Measurements from ENCODE around the gene CDC37. TPM values are rescaled to one million over a fixed set of nuclear protein-coding genes. Genes with fewer than 3 reads are reported as not detected.

Gene CDC37
- total and polyA plus RNA-seq, 2 experiments from 2014 or later, result 144 to 196 TPM

- Histone ChIP-seq H3K4me2 (no peak overlapping the region), H4K20me1 (ENCODE audit: insufficient read depth, poor library complexity, severe bottlenecking) (no peaks in the 10 kb centered on the region), H2AFZ (no peak overlapping the region), H3K4me1 (ENCODE audit: insufficient read depth) (peaks cover 4% of the 10 kb centered on the region), H3K79me2 (no peaks in the 10 kb centered on the region), H3K9me2 (replicated peaks; ENCODE audit: insufficient read depth) (no peaks in the 10 kb centered on the region), H3K36me3 (replicated peaks; ENCODE audit: insufficient read depth, low read depth) (no peaks in the 10 kb centered on the region), H3K9me3 (ENCODE audit: low read depth) (no peaks in the 10 kb centered on the region), H3K4me3 (no peak overlapping the region), H3K27ac (no peak overlapping the region), H3K27me3 (peaks cover 24% of the 10 kb centered on the region)
- whole genome bisulfite sequencing (ENCODE audit: low lambda C conversion rate, missing lambda C conversion rate), result 77% methylated on average over 18 of the region's 18 CpGs
- DNase-seq (ENCODE audit: low spot score), result no peak
- no peak for TF ChIP-seq EZH2 (IDR thresholded peaks at IDR 0.05; ENCODE audit: borderline replicate concordance)
- TF ChIP-seq EZH2phosphoT487 (IDR thresholded peaks at IDR 0.05; ENCODE audit: low read depth, severe bottlenecking, unreplicated experiment), result no peak
- TF ChIP-seq, protein P1, sequence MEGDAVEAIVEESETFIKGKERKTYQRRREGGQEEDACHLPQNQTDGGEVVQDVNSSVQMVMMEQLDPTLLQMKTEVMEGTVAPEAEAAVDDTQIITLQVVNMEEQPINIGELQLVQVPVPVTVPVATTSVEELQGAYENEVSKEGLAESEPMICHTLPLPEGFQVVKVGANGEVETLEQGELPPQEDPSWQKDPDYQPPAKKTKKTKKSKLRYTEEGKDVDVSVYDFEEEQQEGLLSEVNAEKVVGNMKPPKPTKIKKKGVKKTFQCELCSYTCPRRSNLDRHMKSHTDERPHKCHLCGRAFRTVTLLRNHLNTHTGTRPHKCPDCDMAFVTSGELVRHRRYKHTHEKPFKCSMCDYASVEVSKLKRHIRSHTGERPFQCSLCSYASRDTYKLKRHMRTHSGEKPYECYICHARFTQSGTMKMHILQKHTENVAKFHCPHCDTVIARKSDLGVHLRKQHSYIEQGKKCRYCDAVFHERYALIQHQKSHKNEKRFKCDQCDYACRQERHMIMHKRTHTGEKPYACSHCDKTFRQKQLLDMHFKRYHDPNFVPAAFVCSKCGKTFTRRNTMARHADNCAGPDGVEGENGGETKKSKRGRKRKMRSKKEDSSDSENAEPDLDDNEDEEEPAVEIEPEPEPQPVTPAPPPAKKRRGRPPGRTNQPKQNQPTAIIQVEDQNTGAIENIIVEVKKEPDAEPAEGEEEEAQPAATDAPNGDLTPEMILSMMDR (IDR thresholded peaks at IDR 0.05; ENCODE audit: poor library complexity), result no peak
Measured at GRCh38 chr19:10408511-10409283, 5.4 kb upstream of the CDC37 start.

DNA sequence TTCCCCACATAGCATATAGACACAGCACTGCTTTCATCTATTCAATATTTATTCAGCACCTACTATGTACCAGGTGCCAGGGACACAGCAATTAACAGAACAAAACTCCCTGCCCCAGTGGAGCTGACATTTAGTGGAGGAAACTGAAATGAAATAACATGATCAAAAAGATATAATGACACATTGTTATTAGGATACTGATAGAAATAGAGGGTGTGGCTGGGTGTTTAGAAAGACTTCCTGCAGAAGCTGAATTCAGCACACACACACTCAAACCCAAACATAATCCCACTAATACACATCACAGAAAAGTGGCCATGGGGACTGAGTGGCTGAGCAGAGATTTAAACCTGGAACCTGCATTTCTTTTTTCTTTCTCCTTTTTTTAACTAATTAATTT lies 3.8 kb upstream of the CDC37 start:
- peaks cover 3% of the 10 kb centered on the region for H4K20me1 ChIP-seq (ENCODE audit: insufficient read depth, poor library complexity, severe bottlenecking)
- no peaks in the 10 kb centered on the region for H3K36me3 ChIP-seq (replicated peaks; ENCODE audit: insufficient read depth, low read depth)
- no peak overlapping the region for H3K4me2 ChIP-seq
- no peak for TF ChIP-seq EZH2phosphoT487 (IDR thresholded peaks at IDR 0.05; ENCODE audit: low read depth, severe bottlenecking, unreplicated experiment)
- TF ChIP-seq, protein P1 (IDR thresholded peaks at IDR 0.05; ENCODE audit: poor library complexity), result no peak
- no peak for TF ChIP-seq EZH2 (IDR thresholded peaks at IDR 0.05; ENCODE audit: borderline replicate concordance)
- peaks cover 4% of the 10 kb centered on the region for H3K4me1 ChIP-seq (ENCODE audit: insufficient read depth)
- H3K9me2 ChIP-seq (replicated peaks; ENCODE audit: insufficient read depth), result no peaks in the 10 kb centered on the region
- no peaks in the 10 kb centered on the region for H3K9me3 ChIP-seq (ENCODE audit: low read depth)
- H3K27ac ChIP-seq, result no peak overlapping the region
- no peak overlapping the region for H2AFZ ChIP-seq
- H3K79me2 ChIP-seq, result peaks cover 11% of the 10 kb centered on the region
- peaks cover 24% of the 10 kb centered on the region for H3K27me3 ChIP-seq
- no peak overlapping the region for H3K4me3 ChIP-seq
- no peak for DNase-seq (ENCODE audit: low spot score)

- Histone ChIP-seq H3K4me1 (ENCODE audit: insufficient read depth) (peaks cover 9% of the 10 kb centered on the region), H3K36me3 (replicated peaks; ENCODE audit: insufficient read depth, low read depth) (no peaks in the 10 kb centered on the region), H3K9me2 (replicated peaks; ENCODE audit: insufficient read depth) (no peaks in the 10 kb centered on the region), H3K9me3 (ENCODE audit: low read depth) (no peaks in the 10 kb centered on the region), H3K27ac (no peak overlapping the region), H2AFZ (no peak overlapping the region), H3K79me2 (peaks cover 20% of the 10 kb centered on the region), H3K27me3 (peaks cover 24% of the 10 kb centered on the region), H3K4me2 (no peak overlapping the region), H4K20me1 (ENCODE audit: insufficient read depth, poor library complexity, severe bottlenecking) (peaks cover 8% of the 10 kb centered on the region), H3K4me3 (no peak overlapping the region)
- TF ChIP-seq EZH2 (IDR thresholded peaks at IDR 0.05; ENCODE audit: borderline replicate concordance) (no peak), EZH2phosphoT487 (IDR thresholded peaks at IDR 0.05; ENCODE audit: low read depth, severe bottlenecking, unreplicated experiment) (no peak)
- TF ChIP-seq, protein P1 (IDR thresholded peaks at IDR 0.05; ENCODE audit: poor library complexity), result no peak
- no peak for DNase-seq (ENCODE audit: low spot score)
- WGBS (ENCODE audit: low lambda C conversion rate, missing lambda C conversion rate), result 87% methylated on average over 6 of the region's 6 CpGs
Measured at GRCh38 chr19:10406191-10406590, 2.8 kb upstream of the CDC37 start.
